Measurements from ENCODE around the gene PIK3CD. TPM values are rescaled to one million over a fixed set of nuclear protein-coding genes. Genes with fewer than 3 reads are reported as not detected.

The PIK3CD gene
- total and polyA plus RNA-seq, 2 of the 4 experiments (the other 2 are of a cell fraction) = 5.0 to 12.1 TPM

GRCh38 chr1:9722378-9722749 is 70.8 kb downstream of the PIK3CD start:
- Histone ChIP-seq H2BK15ac (ENCODE audit: low read depth, low read length) (no peak overlapping the region), H3K9me3 (ENCODE audit: control insufficient read depth, insufficient read depth, low read length) (peaks cover 11% of the 10 kb centered on the region; the same call in 1 of the 2 replicates), H2BK5ac (ENCODE audit: low read depth, low read length, poor library complexity, severe bottlenecking) (no peak overlapping the region), H3K23ac (ENCODE audit: low read depth, low read length) (no peak overlapping the region), H3K18ac (ENCODE audit: low read depth, low read length) (no peak overlapping the region), H2BK120ac (ENCODE audit: low read depth, low read length) (no peak overlapping the region), H3K9ac (ENCODE audit: low read depth, low read length) (no peak overlapping the region), H2BK20ac (ENCODE audit: low read depth, low read length) (no peak overlapping the region), H3K36me3 (ENCODE audit: control insufficient read depth, insufficient read depth, low read length) (peaks cover 38% of the 10 kb centered on the region), H3K4me2 (ENCODE audit: low read depth, low read length) (no peak overlapping the region), H3K14ac (replicated peaks; ENCODE audit: low read depth, low read length) (no peak overlapping the region), H4K8ac (ENCODE audit: low read depth in 2 of 2, low read length in 2 of 2) (no peak overlapping the region), H3K27me3 (ENCODE audit: control insufficient read depth, insufficient read depth, low read length) (no peaks in the 10 kb centered on the region), H3K79me1 (ENCODE audit: low read depth in 1 of 2, low read length in 2 of 2) (no peaks in the 10 kb centered on the region; a peak in 1 of 4 replicates), H3K27ac (ENCODE audit: insufficient read depth, low read length) (no peak overlapping the region), H2AK9ac (replicated peaks; ENCODE audit: low read depth, low read length, poor library complexity) (no peak overlapping the region), H4K20me1 (ENCODE audit: insufficient read depth, low read length) (peaks cover 2% of the 10 kb centered on the region; the same call in 1 of the 2 replicates), H3K56ac (ENCODE audit: extremely low read depth, insufficient read depth, low read length) (no peak overlapping the region), H3K4me3 (ENCODE audit: insufficient read depth, low read depth, low read length) (no peak overlapping the region), H4K91ac (ENCODE audit: insufficient read depth, low read depth, low read length) (no peak overlapping the region), H2AFZ (replicated peaks; ENCODE audit: low read length, poor library complexity) (no peak overlapping the region), H4K5ac (ENCODE audit: low read depth, low read length) (no peak overlapping the region), H2AK5ac (ENCODE audit: low read depth, low read length) (no peak overlapping the region), H3K4ac (ENCODE audit: low read depth, low read length) (no peak overlapping the region), H3K9me1 (ENCODE audit: insufficient read depth, low read length) (peaks cover 6% of the 10 kb centered on the region; the same call in 1 of the 2 replicates), H3K4me1 (ENCODE audit: control insufficient read depth, insufficient read depth, low read length) (peaks cover 3% of the 10 kb centered on the region)
- TF ChIP-seq MXI1 (IDR thresholded peaks at IDR 0.05; ENCODE audit: borderline replicate concordance, low read depth, low read length) = no peak
- no peak for TF ChIP-seq MAZ (IDR thresholded peaks at IDR 0.05; ENCODE audit: borderline replicate concordance, low read depth, low read length)
- no peak for TF ChIP-seq RFX5 (IDR thresholded peaks at IDR 0.05; ENCODE audit: low read depth, low read length)
- TF ChIP-seq POLR2A (IDR thresholded peaks at IDR 0.05; ENCODE audit: low read depth, low read length) = no peak
- no peak for TF ChIP-seq CHD1 (IDR thresholded peaks at IDR 0.05; ENCODE audit: low read depth, low read length)
- DNase-seq (no peak), ATAC-seq (ENCODE audit: low read depth) (no peak)
- BruUV-seq (replicated peaks) = no TSS peak
- CTCF ChIA-PET = no interaction called here
- in situ Hi-C loops (cut with MboI; ENCODE audit: low sequenced_read_pairs) (loop anchor here (10.0 kb wide), 1 partner anchor 142 kb away; no protein-coding TSS in a partner anchor), dilution Hi-C loops (cut with HindIII; ENCODE audit: low sequenced_read_pairs, unreplicated experiment) (no loop called here), intact Hi-C loops (cut with micrococcal nuclease) (no loop called here)
- 100% methylated on average over 1 of the region's 10 CpGs; no CpG with 5 or more reads in 1 of the 2 experiments for WGBS, 2 experiments (ENCODE audit: extremely low coverage in 2 of 2, insufficient read length in 1 of 2)
- POLR2A ChIA-PET (ENCODE audit: unreplicated experiment) = no interaction called here

All from IMR-90 (cell line).